HepG2 (cell line): ENCODE measurements around the gene IL17RC. TPM values are rescaled to one million over a fixed set of nuclear protein-coding genes. Genes with fewer than 3 reads are reported as not detected.
"Not testable (repeated sequence)": the region's sequence is repeated elsewhere in the genome, so short reads cannot be mapped to it uniquely, and the experiment has no call there.

Experiments used
- ATAC-seq: fragments of 200-7000 bp; cut with Tn5 transposase; 3 replicates; pipeline ENCODE4 v1.9.1; 2020; ENCODE audit warnings: mild to moderate bottlenecking, moderate library complexity
- BruUV-seq: library from RNA; stranded (reverse); fragments of 400-500 nt; replicated peaks from 2 replicates; lab custom pipeline; 2021; lab: Mats Ljungman, UMichigan
- CTCF ChIA-PET: fragments of 300-600 bp; formaldehyde crosslinking; extraction: SDS; loops from one replicate; lab custom pipeline; 2021; ENCODE audit warnings: low total read pairs, inconsistent platforms, low intra/inter-chr PET ratio; lab: Yijun Ruan, JAX
- POLR2A ChIA-PET: fragments of 350-600 bp; sonication (Branson Sonifier 250); formaldehyde crosslinking; loops from one replicate; lab custom pipeline; 2020; ENCODE audit warnings: antibody characterized with exemption, inconsistent platforms; lab: Yijun Ruan, JAX
- DNase-seq: peaks from one replicate; pipeline ENCODE4 v3.0.0-alpha.2; 2015; ENCODE audit warnings: low spot score
- FAIRE-seq: peaks from 3 replicates; lab custom pipeline; 2011; peaks lifted over from hg19 to GRCh38; lab: Jason Lieb, UNC
- H2AFZ ChIP-seq: one replicate; pipeline ENCODE4 v1.6.1; 2011; ENCODE audit warnings: low read length, inconsistent platforms
- H3K27ac ChIP-seq: fragments of 300-600 bp; 3 replicates; pipeline ENCODE4 v1.8.0; 2011; ENCODE audit warnings: mixed run types, mild to moderate bottlenecking, mixed read lengths, low read length, inconsistent platforms; ENCODE audit not compliant: insufficient read depth; ENCODE audit errors: extremely low read length
- H3K27me3 ChIP-seq, 2 experiments: fragments of 200-600 bp in 1 of 2; 2 replicates in 1 of 2; 3 replicates in 1 of 2; pipeline versions ENCODE4 v1.6.0 to v1.8.0; 2011; ENCODE audit warnings: low read length in 2 of 2, mild to moderate bottlenecking in 2 of 2, moderate library complexity in 2 of 2, inconsistent platforms in 1 of 2; ENCODE audit not compliant: insufficient read depth in 2 of 2, control insufficient read depth in 1 of 2
- H3K36me3 ChIP-seq, 2 experiments: fragments of 200-600 bp in 1 of 2; replicated peaks in 1 of 2; 2 replicates in 1 of 2; 3 replicates in 1 of 2; pipeline versions ENCODE4 v1.5.1 to v1.8.0; 2011; ENCODE audit warnings: low read length in 2 of 2, inconsistent platforms in 1 of 2; ENCODE audit not compliant: insufficient read depth in 2 of 2, control insufficient read depth in 1 of 2
- H3K4me1 ChIP-seq: 2 replicates; pipeline ENCODE4 v1.5.1; 2012; ENCODE audit warnings: low read length, inconsistent platforms; ENCODE audit not compliant: insufficient read depth
- H3K4me2 ChIP-seq: 2 replicates; pipeline ENCODE4 v1.6.0; 2011; ENCODE audit warnings: low read depth, low read length, inconsistent platforms
- H3K4me3 ChIP-seq, 3 experiments: fragments of 200-600 bp in 1 of 3; sonication (generic), shearing (Covaris generic) in 1 of 3; replicated peaks in 1 of 3; 2 replicates each; pipeline ENCODE4 v1.5.1; 2011 to 2016; ENCODE audit warnings: low read length in 3 of 3, inconsistent platforms in 2 of 3, low read depth in 2 of 3, mild to moderate bottlenecking in 2 of 3, control low read depth in 1 of 3, mixed read lengths in 1 of 3; ENCODE audit not compliant: insufficient read depth in 1 of 3
- H3K79me2 ChIP-seq: one replicate; pipeline ENCODE4 v1.6.1; 2011; ENCODE audit warnings: low read length, inconsistent platforms; ENCODE audit not compliant: insufficient read depth
- H3K9ac ChIP-seq: 2 replicates; pipeline ENCODE4 v1.6.0; 2011; ENCODE audit warnings: mild to moderate bottlenecking, low read depth, low read length, inconsistent platforms; ENCODE audit not compliant: insufficient read depth
- H3K9me3 ChIP-seq: 2 replicates; pipeline ENCODE4 v1.5.1; 2012; ENCODE audit warnings: mild to moderate bottlenecking, low read length
- H4K20me1 ChIP-seq: 2 replicates; pipeline ENCODE4 v1.6.0; 2011; ENCODE audit warnings: inconsistent platforms, mild to moderate bottlenecking, low read length, moderate library complexity; ENCODE audit not compliant: insufficient read depth
- ARID5B ChIP-seq: IDR thresholded peaks from 2 replicates; pipeline ENCODE4 v1.4.0; 2020; ENCODE audit warnings: mild to moderate bottlenecking, missing genetic modification reagents
- POLR2A ChIP-seq, 2 experiments: IDR thresholded peaks; 2 replicates each; pipeline ENCODE4 v1.6.1; 2011; ENCODE audit warnings: low read depth in 2 of 2, low read length in 2 of 2, mild to moderate bottlenecking in 1 of 2, moderate library complexity in 1 of 2; ENCODE audit not compliant: insufficient read depth in 1 of 2
- RARA ChIP-seq: IDR thresholded peaks from 2 replicates; pipeline ENCODE4 v1.6.1; 2016; ENCODE audit warnings: missing genetic modification reagents, missing compliant biosample characterization
- TGIF2 ChIP-seq: IDR thresholded peaks from 2 replicates; pipeline ENCODE4 v1.6.1; 2016; ENCODE audit warnings: control low read depth, missing compliant biosample characterization
- TRAFD1 ChIP-seq: sonication (generic); formaldehyde crosslinking; IDR thresholded peaks from 2 replicates; pipeline ENCODE4 v1.5.1; 2020; ENCODE audit warnings: missing genetic modification reagents, mild to moderate bottlenecking, borderline replicate concordance
- ZNF121 ChIP-seq: sonication (generic); formaldehyde crosslinking; IDR thresholded peaks from 2 replicates; pipeline ENCODE4 v1.5.0; 2020; ENCODE audit warnings: mild to moderate bottlenecking, missing genetic modification reagents
- WGBS: methylation state at CpG from one replicate; pipeline ENCODE4 v1.1.6; 2017; ENCODE audit warnings: low lambda C conversion rate; 5-methylcytosine and 5-hydroxymethylcytosine counted together
- in situ Hi-C: cut with HindIII; loops from 2 replicates; pipeline ENCODE4 v1.10.0; 2017; ENCODE audit warnings: low pct_unique_long_range_greater_than_20kb; ENCODE audit not compliant: extremely low pct_ligation_motif_present
- intact Hi-C: fragments of 100-400 bp; cut with micrococcal nuclease; formaldehyde crosslinking; loops from one replicate; pipeline ENCODE4 v1.10.0; 2022; ENCODE audit not compliant: unreplicated experiment
- polyA plus RNA-seq, 8 experiments: library from polyadenylated mRNA; depleted of rRNA in 3 of 8; stranded (reverse) in 7 of 8; unstranded in 1 of 8; fragments of >200 nt; fragmentation: Illumina TruSeq in 4 of 8; extraction: Trizol in 4 of 8; gene quantifications; 2 replicates each; pipeline versions ENCODE4 v1.2.1 to v1.2.3, GENCODE V29; 2011 to 2016; ENCODE audit warnings: low read depth in 4 of 8, missing spikeins in 1 of 8, mixed read lengths in 1 of 8; ENCODE audit not compliant: insufficient read depth in 1 of 8
- total RNA-seq, 5 experiments: library from RNA; depleted of rRNA; stranded (reverse); fragments of >200 nt; fragmentation: Illumina TruSeq; extraction: Trizol; gene quantifications; 2 replicates each; pipeline ENCODE4 v1.2.3, GENCODE V29; 2016; ENCODE audit warnings: low read depth in 1 of 5
- TF ChIP-seq, protein P1 (sequence below): sonication (generic); formaldehyde crosslinking; IDR thresholded peaks from 2 replicates; pipeline ENCODE4 v1.5.1; 2020; ENCODE audit warnings: missing genetic modification reagents, mild to moderate bottlenecking, borderline replicate concordance

Gene IL17RC
- total and polyA plus RNA-seq, 2 of the 13 experiments (the other 11 are each of a cell fraction or from before 2014, with no cell fraction given), result 20.7 to 24.0 TPM

DNA sequence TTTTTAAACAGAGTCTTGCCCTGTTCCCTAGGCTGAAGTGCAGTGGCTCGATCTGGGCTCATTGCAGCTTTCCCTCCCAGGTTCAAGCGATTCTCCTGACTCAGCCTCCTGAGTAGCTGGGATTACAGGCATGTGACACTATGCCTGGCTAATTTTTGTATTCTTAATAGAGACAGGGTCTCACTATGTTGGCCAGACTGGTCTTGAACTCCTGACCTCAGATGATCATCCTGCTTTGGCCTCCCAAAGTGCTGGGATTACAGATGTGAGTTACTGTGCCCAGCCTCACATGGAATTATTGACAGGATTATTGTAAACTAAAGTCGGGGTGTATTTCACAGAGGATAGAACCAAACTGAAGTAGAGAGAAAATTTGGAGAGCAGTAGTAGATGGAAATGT lies 21.2 kb upstream of the IL17RC start:
- H3K9me3 ChIP-seq, H3K4me3 ChIP-seq, CTCF ChIA-PET, BruUV-seq, H3K4me2 ChIP-seq, H2AFZ ChIP-seq, ATAC-seq, H4K20me1 ChIP-seq, DNase-seq, H3K9ac ChIP-seq, H3K36me3 ChIP-seq, H3K27me3 ChIP-seq: not testable (repeated sequence)
- in situ Hi-C loops, result loop anchor here (5.0 kb wide), 1 partner anchor 33 kb away; no protein-coding TSS in a partner anchor
- Histone ChIP-seq H3K4me1 (peaks cover 74% of the 10 kb centered on the region), H3K79me2 (peaks cover 23% of the 10 kb centered on the region), H3K27ac (peak overlapping the region; percentile 100)
- intact Hi-C loops, result loop anchor here (5.0 kb wide), 1 partner anchor 37 kb away; the partner anchor contains the start of gene CRELD1
- peak; percentile 30 for FAIRE-seq
- POLR2A ChIA-PET, result interaction anchor here (1.3 to 1.4 kb wide), 2 partner anchors 31 to 56 kb away, joined by 3 read pairs; no protein-coding TSS in a partner anchor
- WGBS, result 89% methylated on average over 3 of the region's 3 CpGs
- TF ChIP-seq ZNF121 (0 out of 2 replicates have a peak, but pooled peaks have one; percentile 60), POLR2A (IDR thresholded peaks at IDR 0.05; ENCODE audit: insufficient read depth in 1 of 2, low read depth in 2 of 2, low read length in 2 of 2) (0 out of 4 replicates have a peak, but pooled peaks of 1 of the 2 experiments have one; percentile 18)

DNA sequence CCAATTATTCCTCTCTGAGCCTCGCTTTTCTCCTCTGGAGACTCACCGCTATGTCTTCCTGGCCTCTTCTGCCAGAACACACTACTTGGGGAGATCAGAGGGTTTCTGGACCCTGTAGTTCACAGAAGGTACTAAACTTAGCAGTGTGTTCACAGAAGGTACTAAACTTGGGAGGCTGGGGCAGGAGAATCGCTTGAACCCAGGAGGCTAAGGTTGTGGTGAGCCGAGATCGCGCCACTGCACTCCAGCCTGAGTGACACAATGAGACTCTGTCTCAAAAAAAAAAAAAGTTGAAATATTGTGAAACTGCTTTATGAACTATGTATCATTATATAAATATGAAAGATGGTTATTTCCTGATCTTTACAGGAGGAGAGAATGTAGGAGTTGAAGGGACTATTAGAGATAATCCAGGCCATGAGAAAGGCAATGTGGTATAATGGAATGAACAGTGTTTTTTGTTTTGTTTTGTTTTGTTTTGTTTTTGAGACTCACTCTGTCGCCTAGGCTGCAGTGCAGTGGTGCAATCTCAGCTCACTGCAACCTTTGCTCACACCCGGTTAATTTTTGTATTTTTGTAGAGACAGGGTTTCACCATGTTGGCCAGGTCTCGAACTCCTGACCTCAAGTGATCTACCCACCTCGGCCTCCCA lies 20.0 kb upstream of the IL17RC start:
- not testable (repeated sequence) for BruUV-seq, H3K27me3 ChIP-seq, H2AFZ ChIP-seq, H3K36me3 ChIP-seq, FAIRE-seq, H4K20me1 ChIP-seq, H3K9me3 ChIP-seq
- peaks cover 11% of the 10 kb centered on the region for H3K79me2 ChIP-seq
- peak overlapping the region in 1 of 3 experiments; percentile 67; a peak in 1 of 6 replicates for H3K4me3 ChIP-seq
- in situ Hi-C loops, result loop anchor here (5.0 kb wide), 1 partner anchor 35 kb away; no protein-coding TSS in a partner anchor
- peaks cover 82% of the 10 kb centered on the region for H3K4me1 ChIP-seq
- peak overlapping the region; percentile 100 for H3K27ac ChIP-seq
- ATAC-seq, result peak; percentile 14
- intact Hi-C loops, result loop anchor here (5.0 kb wide), 1 partner anchor 35 kb away; the partner anchor contains the start of gene CRELD1
- CTCF ChIA-PET, result interaction anchor here (1.3 kb wide), 1 partner anchor 50 kb away, joined by 3 read pairs; no protein-coding TSS in a partner anchor
- POLR2A ChIA-PET, result interaction anchor here (1.0 to 9.3 kb wide), 15 partner anchors 7 to 104 kb away, joined by 3 to 298 read pairs (median 6); partner anchors contain the start of genes ARPC4, CIDEC, CRELD1 and IL17RC
- 26% methylated on average over 10 of the region's 10 CpGs for WGBS
- H3K9ac ChIP-seq, result peak overlapping the region; percentile 85
- H3K4me2 ChIP-seq, result peak overlapping the region; percentile 98
- peak; percentile 50 for DNase-seq
- TF ChIP-seq TRAFD1 (CRISPR knock-in tag) (0 out of 2 replicates have a peak, but pooled peaks have one; percentile 12), RARA (CRISPR knock-in tag) (peak; percentile 38; the same call in 1 of the 2 replicates), TGIF2 (CRISPR knock-in tag) (0 out of 2 replicates have a peak, but pooled peaks have one; percentile 30), ARID5B (CRISPR knock-in tag) (0 out of 2 replicates have a peak, but pooled peaks have one; percentile 28)
- TF ChIP-seq, protein P1, sequence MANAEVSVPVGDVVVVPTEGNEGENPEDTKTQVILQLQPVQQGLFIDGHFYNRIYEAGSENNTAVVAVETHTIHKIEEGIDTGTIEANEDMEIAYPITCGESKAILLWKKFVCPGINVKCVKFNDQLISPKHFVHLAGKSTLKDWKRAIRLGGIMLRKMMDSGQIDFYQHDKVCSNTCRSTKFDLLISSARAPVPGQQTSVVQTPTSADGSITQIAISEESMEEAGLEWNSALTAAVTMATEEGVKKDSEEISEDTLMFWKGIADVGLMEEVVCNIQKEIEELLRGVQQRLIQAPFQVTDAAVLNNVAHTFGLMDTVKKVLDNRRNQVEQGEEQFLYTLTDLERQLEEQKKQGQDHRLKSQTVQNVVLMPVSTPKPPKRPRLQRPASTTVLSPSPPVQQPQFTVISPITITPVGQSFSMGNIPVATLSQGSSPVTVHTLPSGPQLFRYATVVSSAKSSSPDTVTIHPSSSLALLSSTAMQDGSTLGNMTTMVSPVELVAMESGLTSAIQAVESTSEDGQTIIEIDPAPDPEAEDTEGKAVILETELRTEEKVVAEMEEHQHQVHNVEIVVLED (CRISPR knock-in tag), result 0 out of 2 replicates have a peak, but pooled peaks have one; percentile 9
